Ishikawa (cell line): ENCODE results near the gene PHF21A.

ENCODE experiments used
- CEBPB ChIP-seq: IDR thresholded peaks from 2 replicates; pipeline ENCODE4 v1.6.1; 2012
- CREB1 ChIP-seq: IDR thresholded peaks from 2 replicates; pipeline ENCODE4 v1.6.1; 2012; ENCODE audit warnings: low read depth
- EGR1 ChIP-seq: IDR thresholded peaks from 2 replicates; pipeline ENCODE4 v1.6.1; 2012
- EP300 ChIP-seq: IDR thresholded peaks from 2 replicates; pipeline ENCODE4 v1.6.1; 2012; ENCODE audit warnings: borderline replicate concordance
- FOXM1 ChIP-seq: IDR thresholded peaks from 2 replicates; pipeline ENCODE4 v1.6.1; 2012; ENCODE audit warnings: low read depth, borderline replicate concordance
- NFIC ChIP-seq: IDR thresholded peaks from 2 replicates; pipeline ENCODE4 v1.6.1; 2012
- RAD21 ChIP-seq: IDR thresholded peaks from 2 replicates; pipeline ENCODE4 v1.6.1; 2012; ENCODE audit warnings: low read depth
- TAF1 ChIP-seq: IDR thresholded peaks from 2 replicates; pipeline ENCODE4 v1.6.1; 2012; ENCODE audit warnings: low read depth, mild to moderate bottlenecking
- TCF12 ChIP-seq: IDR thresholded peaks from 2 replicates; pipeline ENCODE4 v1.6.1; 2012; ENCODE audit warnings: low read depth
- TEAD4 ChIP-seq: IDR thresholded peaks from 2 replicates; pipeline ENCODE4 v1.6.1; 2012
- YY1 ChIP-seq: IDR thresholded peaks from 2 replicates; pipeline ENCODE4 v1.6.1; 2012; ENCODE audit warnings: low read depth
- ZBTB7A ChIP-seq: IDR thresholded peaks from 2 replicates; pipeline ENCODE4 v1.6.1; 2012; ENCODE audit warnings: low read depth
- TF ChIP-seq, protein P1 (sequence below): IDR thresholded peaks from 2 replicates; pipeline ENCODE4 v1.6.1; 2012; ENCODE audit warnings: low read depth, mild to moderate bottlenecking
- TF ChIP-seq, protein P2 (sequence below): IDR thresholded peaks from 2 replicates; pipeline ENCODE4 v1.6.1; 2012
- TF ChIP-seq, protein P3 (sequence below): IDR thresholded peaks from 2 replicates; pipeline ENCODE4 v1.6.1; 2012

The PHF21A gene

DNA sequence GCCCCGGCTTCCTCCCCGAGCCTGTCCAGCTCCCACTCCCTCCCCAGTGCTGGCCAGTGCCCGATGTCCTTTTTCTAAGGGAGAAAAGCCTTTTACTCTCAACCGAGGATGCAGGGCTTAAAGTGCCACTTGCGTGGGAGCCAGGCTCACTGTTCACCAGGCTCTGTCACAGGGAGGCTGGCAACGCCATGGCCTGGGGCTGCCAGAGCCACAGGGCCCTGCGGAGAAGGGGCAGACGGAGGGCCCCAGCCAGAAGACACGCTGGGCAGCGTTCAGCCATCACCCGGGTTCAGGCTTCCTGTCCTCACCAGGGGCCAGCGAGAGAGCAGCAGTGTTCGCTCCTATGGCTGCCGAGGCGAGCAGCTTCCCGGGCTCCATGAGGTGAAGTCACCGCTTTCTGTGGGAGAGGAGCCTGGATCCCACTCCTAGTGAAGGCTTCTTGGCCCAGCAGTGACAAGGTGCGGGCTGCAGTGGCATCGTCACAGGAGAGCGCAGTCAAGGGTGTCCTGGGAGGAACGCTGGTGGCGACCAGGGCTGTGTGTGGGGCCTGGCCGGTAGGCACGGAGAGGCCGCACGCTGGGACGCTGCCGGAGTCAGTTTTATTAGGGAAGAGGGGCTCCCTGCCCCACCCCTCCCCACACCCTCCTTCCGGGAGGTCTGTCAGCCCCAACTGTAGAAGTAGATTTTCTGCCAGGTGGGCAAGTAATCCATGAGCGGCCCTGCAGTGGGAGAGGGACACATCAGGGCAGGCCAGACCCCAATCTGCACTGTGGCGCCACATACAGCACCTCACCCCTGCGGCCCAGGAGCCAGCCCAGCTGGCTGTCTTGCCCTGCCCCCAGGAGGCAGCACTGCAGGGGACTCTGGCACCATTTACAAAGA is 211.4 kb downstream of the PHF21A start:
- TF ChIP-seq RAD21 (no peak), TCF12 (no peak), FOXM1 (no peak), NFIC (no peak)
- TF ChIP-seq, protein P1, sequence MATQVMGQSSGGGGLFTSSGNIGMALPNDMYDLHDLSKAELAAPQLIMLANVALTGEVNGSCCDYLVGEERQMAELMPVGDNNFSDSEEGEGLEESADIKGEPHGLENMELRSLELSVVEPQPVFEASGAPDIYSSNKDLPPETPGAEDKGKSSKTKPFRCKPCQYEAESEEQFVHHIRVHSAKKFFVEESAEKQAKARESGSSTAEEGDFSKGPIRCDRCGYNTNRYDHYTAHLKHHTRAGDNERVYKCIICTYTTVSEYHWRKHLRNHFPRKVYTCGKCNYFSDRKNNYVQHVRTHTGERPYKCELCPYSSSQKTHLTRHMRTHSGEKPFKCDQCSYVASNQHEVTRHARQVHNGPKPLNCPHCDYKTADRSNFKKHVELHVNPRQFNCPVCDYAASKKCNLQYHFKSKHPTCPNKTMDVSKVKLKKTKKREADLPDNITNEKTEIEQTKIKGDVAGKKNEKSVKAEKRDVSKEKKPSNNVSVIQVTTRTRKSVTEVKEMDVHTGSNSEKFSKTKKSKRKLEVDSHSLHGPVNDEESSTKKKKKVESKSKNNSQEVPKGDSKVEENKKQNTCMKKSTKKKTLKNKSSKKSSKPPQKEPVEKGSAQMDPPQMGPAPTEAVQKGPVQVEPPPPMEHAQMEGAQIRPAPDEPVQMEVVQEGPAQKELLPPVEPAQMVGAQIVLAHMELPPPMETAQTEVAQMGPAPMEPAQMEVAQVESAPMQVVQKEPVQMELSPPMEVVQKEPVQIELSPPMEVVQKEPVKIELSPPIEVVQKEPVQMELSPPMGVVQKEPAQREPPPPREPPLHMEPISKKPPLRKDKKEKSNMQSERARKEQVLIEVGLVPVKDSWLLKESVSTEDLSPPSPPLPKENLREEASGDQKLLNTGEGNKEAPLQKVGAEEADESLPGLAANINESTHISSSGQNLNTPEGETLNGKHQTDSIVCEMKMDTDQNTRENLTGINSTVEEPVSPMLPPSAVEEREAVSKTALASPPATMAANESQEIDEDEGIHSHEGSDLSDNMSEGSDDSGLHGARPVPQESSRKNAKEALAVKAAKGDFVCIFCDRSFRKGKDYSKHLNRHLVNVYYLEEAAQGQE, result no peak

DNA sequence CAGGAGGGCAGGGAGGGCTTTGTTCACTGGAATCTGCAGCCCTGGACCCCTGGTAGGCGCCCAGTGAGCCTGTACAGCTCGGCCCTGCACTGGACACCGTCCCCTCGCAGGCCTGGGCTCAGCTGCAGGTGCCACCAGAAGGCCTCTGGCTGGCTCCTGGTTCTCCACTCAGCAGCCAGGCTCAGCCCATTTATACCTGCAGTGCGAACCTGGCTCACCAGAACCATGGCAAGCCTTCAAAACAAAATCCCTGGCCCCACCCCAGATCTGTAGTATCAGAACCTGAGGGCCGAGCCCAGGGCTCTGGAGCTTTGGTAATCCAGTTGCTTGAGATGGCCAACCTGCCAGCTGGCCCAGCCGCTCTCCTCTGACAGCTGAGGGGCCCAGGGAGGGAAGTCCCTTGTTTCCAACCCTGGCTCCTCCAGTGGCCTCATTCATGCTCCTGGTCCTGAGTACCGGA is 213.3 kb downstream of the PHF21A start:
- TF ChIP-seq FOXM1, result no peak

DNA sequence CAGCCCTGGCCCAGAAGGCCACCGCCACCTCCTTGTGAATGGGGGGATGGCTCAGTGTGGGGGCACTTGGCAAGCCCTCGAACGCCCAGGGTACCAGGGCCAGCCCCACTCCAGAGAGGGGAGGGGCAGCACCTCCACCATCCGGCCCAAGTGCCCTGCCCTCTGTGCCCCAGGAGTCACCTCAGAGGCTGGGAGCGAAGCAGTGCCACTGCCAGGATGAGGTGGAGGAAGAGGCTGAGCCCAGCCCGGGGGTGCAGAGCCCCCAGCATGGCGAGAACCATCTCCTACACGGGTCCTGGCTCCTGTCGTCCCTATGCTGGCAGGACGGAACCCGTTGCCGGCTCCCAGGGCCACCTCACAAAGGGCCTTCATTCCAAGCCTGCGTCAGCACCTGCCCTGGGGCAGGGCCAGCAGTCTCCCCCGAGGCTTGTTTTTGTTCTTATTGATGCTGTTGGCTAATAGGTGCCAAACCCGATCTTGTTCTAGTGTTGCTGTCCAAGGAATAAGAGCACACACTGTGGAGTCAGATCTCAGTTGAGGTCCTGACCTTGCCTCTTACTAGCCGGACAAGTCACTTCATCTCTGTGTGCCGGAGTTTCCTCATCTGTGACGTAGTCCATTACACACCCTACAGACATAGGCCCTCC is 214.2 kb downstream of the PHF21A start, which contains the start of gene FREY1:
Gene FREY1, minus strand, starts transcription at position 307 of the 647 bp plus-strand sequence. Its CDS starts 26 bp downstream, at position 281.
- TF ChIP-seq TCF12 (no peak), TEAD4 (no peak), NFIC (no peak), CEBPB (no peak), FOXM1 (no peak), YY1 (no peak), ZBTB7A (no peak), CREB1 (no peak), TAF1 (no peak), RAD21 (no peak), EGR1 (no peak), EP300 (no peak)
- TF ChIP-seq, protein P2, sequence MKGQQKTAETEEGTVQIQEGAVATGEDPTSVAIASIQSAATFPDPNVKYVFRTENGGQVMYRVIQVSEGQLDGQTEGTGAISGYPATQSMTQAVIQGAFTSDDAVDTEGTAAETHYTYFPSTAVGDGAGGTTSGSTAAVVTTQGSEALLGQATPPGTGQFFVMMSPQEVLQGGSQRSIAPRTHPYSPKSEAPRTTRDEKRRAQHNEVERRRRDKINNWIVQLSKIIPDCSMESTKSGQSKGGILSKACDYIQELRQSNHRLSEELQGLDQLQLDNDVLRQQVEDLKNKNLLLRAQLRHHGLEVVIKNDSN, result no peak
- TF ChIP-seq, protein P3, sequence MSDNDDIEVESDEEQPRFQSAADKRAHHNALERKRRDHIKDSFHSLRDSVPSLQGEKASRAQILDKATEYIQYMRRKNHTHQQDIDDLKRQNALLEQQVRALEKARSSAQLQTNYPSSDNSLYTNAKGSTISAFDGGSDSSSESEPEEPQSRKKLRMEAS, result no peak
- TF ChIP-seq, protein P1, result no peak

DNA sequence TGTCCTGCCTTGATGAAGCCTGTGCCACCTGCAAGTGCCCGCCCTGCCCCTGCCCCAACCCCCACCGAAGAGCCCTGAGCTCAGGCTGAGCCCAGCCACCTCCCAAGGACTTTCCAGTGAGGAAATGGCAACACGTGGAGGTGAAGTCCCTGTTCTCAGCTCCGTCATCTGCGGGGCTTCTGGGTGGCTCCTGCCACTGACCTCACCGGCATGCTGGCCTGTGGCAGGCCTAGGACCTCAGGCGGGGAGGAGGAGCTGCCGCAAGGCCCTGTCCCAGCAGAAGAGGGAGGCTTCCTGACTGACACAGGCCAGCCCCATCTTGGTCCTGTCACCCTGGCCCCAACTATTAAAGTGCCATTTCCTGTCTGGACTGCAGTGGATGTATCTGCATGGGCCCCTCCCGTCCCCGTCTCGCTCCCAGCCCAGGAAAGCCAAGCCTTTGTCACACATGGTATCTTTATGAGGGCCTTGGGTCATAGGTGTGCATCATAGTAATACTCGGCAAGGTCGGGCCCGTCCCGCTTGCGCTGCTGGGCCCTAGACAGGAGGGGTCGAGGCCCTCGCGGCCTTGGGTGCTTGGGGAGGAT is 215.1 kb downstream of the PHF21A start:
- no peak for TF ChIP-seq CEBPB
- TF ChIP-seq, protein P2, result no peak

DNA sequence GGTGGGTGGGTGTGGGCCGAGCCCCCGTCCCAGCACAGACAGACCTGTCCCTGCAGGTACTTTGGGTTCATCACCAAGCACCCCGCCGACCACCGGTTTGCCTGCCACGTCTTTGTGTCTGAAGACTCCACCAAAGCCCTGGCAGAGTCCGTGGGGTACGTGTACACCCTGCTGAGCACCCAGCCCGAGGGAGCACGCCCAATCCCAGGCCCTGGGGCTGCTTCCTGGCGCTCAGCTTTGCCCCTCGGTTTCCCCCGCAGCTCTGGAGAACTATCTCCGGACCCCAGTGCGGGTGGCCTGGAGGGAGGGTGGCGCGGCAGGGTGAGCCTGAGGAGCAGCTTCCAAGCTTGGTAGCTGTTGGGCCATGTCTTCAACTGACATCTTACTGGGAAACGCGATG is 216.2 kb downstream of the PHF21A start:
- TF ChIP-seq, protein P3, result no peak
- TF ChIP-seq YY1 (no peak), TEAD4 (no peak), RAD21 (no peak), FOXM1 (no peak), EP300 (no peak)

DNA sequence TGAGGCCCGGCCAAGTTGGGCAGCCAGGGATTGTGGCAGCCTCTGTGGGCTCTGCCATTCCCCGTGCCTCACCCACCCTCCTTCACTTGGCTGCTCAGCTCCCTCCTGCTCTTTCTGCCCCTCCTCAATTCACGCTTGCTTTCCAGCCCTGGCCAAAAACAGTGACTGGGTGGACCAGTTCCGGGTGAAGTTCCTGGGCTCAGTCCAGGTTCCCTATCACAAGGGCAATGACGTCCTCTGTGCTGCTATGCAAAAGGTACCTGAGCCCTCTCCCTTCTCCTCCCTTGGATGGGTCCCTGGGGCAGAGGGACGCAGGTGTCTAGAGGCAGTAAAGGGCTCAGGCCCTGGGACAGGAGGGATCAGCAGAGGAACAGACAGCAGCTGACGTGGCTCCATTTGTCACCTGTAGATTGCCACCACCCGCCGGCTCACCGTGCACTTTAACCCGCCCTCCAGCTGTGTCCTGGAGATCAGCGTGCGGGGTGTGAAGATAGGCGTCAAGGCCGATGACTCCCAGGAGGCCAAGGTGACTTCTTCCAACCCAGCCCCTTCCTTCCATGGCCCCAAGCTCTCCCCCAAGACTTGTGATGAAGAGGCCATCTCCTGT is 216.8 kb downstream of the PHF21A start:
- TF ChIP-seq, protein P3, result no peak
- no peak for TF ChIP-seq TEAD4
- no peak for TF ChIP-seq YY1
- TF ChIP-seq TCF12, result no peak
